HEK293T (cell line): ENCODE data around the gene ADAM22.

Experiments
- BHLHE40 ChIP-seq: fragments of 450-650 bp; IDR thresholded peaks from 2 replicates; pipeline ENCODE4 v1.6.1; 2016; ENCODE audit warnings: mild to moderate bottlenecking, moderate library complexity, borderline replicate concordance
- CTBP1 ChIP-seq: fragments of 450-650 bp; IDR thresholded peaks from 2 replicates; pipeline ENCODE4 v1.6.1; 2016; ENCODE audit warnings: borderline replicate concordance
- ELF4 ChIP-seq: fragments of 450-650 bp; IDR thresholded peaks from 2 replicates; pipeline ENCODE4 v1.6.1; 2017; ENCODE audit warnings: antibody characterized with exemption
- FOXA1 ChIP-seq: fragments of 450-650 bp; IDR thresholded peaks from 2 replicates; pipeline ENCODE4 v1.6.1; 2016; ENCODE audit warnings: mild to moderate bottlenecking
- FOXK2 ChIP-seq: fragments of 450-650 bp; IDR thresholded peaks from 2 replicates; pipeline ENCODE4 v1.6.1; 2016; ENCODE audit warnings: mild to moderate bottlenecking
- FOXM1 ChIP-seq: fragments of 450-650 bp; IDR thresholded peaks from 2 replicates; pipeline ENCODE4 v1.6.1; 2017; ENCODE audit warnings: mild to moderate bottlenecking, borderline replicate concordance
- L3MBTL2 ChIP-seq: fragments of 450-650 bp; conservative IDR thresholded peaks from 2 replicates; pipeline ENCODE4 v1.6.1; 2016; ENCODE audit warnings: mild to moderate bottlenecking
- LEF1 ChIP-seq: fragments of 450-650 bp; IDR thresholded peaks from 2 replicates; pipeline ENCODE4 v1.6.1; 2017; ENCODE audit warnings: mild to moderate bottlenecking, borderline replicate concordance
- NFRKB ChIP-seq: fragments of 450-650 bp; IDR thresholded peaks from 2 replicates; pipeline ENCODE4 v1.6.1; 2016; ENCODE audit warnings: mild to moderate bottlenecking, moderate library complexity
- PKNOX1 ChIP-seq: fragments of 450-650 bp; IDR thresholded peaks from 2 replicates; pipeline ENCODE4 v1.6.1; 2016
- SP1 ChIP-seq: fragments of 450-650 bp; IDR thresholded peaks from 2 replicates; pipeline ENCODE4 v1.6.1; 2017
- ZNF384 ChIP-seq: fragments of 450-650 bp; IDR thresholded peaks from 2 replicates; pipeline ENCODE4 v1.6.1; 2016

GRCh38 chr7:88015309-88015708 lies 81.3 kb downstream of the ADAM22 start:
- no peak for TF ChIP-seq FOXM1
- TF ChIP-seq FOXA1: no peak
- TF ChIP-seq LEF1: no peak
- no peak for TF ChIP-seq CTBP1
- no peak for TF ChIP-seq FOXK2
- no peak for TF ChIP-seq NFRKB
- TF ChIP-seq ZNF384: no peak
- TF ChIP-seq L3MBTL2: no peak
- no peak for TF ChIP-seq ELF4
- no peak for TF ChIP-seq BHLHE40
- no peak for TF ChIP-seq PKNOX1
- no peak for TF ChIP-seq SP1
